Measurements from ENCODE around the gene HRH3. TPM values are rescaled to one million over a fixed set of nuclear protein-coding genes. Genes with fewer than 3 reads are reported as not detected.

HRH3 gene
- total and polyA plus RNA-seq, 9 donors: not detected

GRCh38 chr20:62231292-62231691 is 11.2 kb upstream of the HRH3 start:
- Histone ChIP-seq H3K4me3 (no peak overlapping the region), H3K36me3 (no peaks in the 10 kb centered on the region), H3K27me3 (no peaks in the 10 kb centered on the region), H3K9me3 (no peaks in the 10 kb centered on the region), H3K4me1 (ENCODE audit: insufficient read depth) (no peaks in the 10 kb centered on the region), H3K27ac (no peak overlapping the region)
- WGBS, 3 donors: 88 to 93% (median 90%) methylated on average over 6 of the region's 6 CpGs
- intact Hi-C loops (cut with DNase I): no loop called here
- no peak for TF ChIP-seq CTCF (IDR thresholded peaks at IDR 0.05)
- no peak for TF ChIP-seq EP300 (IDR thresholded peaks at IDR 0.05)
- TF ChIP-seq POLR2A (IDR thresholded peaks at IDR 0.05): no peak
- no peak for DNase-seq

- H3K27ac ChIP-seq: no peak overlapping the region
- H3K4me3 ChIP-seq: no peak overlapping the region
- H3K4me1 ChIP-seq (ENCODE audit: insufficient read depth): no peaks in the 10 kb centered on the region
- TF ChIP-seq CTCF (IDR thresholded peaks at IDR 0.05) (no peak), POLR2A (IDR thresholded peaks at IDR 0.05) (no peak), EP300 (IDR thresholded peaks at IDR 0.05) (no peak)
- DNase-seq: no peak
- intact Hi-C loops (cut with DNase I): no loop called here
- no peaks in the 10 kb centered on the region for H3K27me3 ChIP-seq
- H3K36me3 ChIP-seq: no peaks in the 10 kb centered on the region
- no peaks in the 10 kb centered on the region for H3K9me3 ChIP-seq
- WGBS, 3 donors: 78 to 84% (median 80%) methylated on average over 10 of the region's 10 CpGs
These were observed 10.6 kb upstream of the HRH3 start for GRCh38 chr20:62230696-62231095.

GRCh38 chr20:62230276-62230675 is 10.2 kb upstream of the HRH3 start:
- Histone ChIP-seq H3K36me3 (no peaks in the 10 kb centered on the region), H3K4me3 (no peak overlapping the region), H3K27ac (no peak overlapping the region), H3K4me1 (ENCODE audit: insufficient read depth) (no peaks in the 10 kb centered on the region), H3K9me3 (no peaks in the 10 kb centered on the region), H3K27me3 (no peaks in the 10 kb centered on the region)
- intact Hi-C loops (cut with DNase I): no loop called here
- 88 to 91% (median 89%) methylated on average over 2 of the region's 2 CpGs for WGBS, 3 donors
- no peak for DNase-seq
- TF ChIP-seq EP300 (IDR thresholded peaks at IDR 0.05) (no peak), POLR2A (IDR thresholded peaks at IDR 0.05) (no peak), CTCF (IDR thresholded peaks at IDR 0.05) (no peak)

GRCh38 chr20:62229667-62230066 is 9.6 kb upstream of the HRH3 start:
- intact Hi-C loops (cut with DNase I): no loop called here
- no peak overlapping the region for H3K27ac ChIP-seq
- 61 to 69% (median 67%) methylated on average over 4 of the region's 4 CpGs for WGBS, 3 donors
- no peak overlapping the region for H3K4me3 ChIP-seq
- H3K27me3 ChIP-seq: no peaks in the 10 kb centered on the region
- no peak for DNase-seq
- H3K4me1 ChIP-seq (ENCODE audit: insufficient read depth): no peaks in the 10 kb centered on the region
- no peaks in the 10 kb centered on the region for H3K36me3 ChIP-seq
- no peaks in the 10 kb centered on the region for H3K9me3 ChIP-seq
- no peak for TF ChIP-seq EP300 (IDR thresholded peaks at IDR 0.05)

GRCh38 chr20:62228982-62229545 is 9.0 kb upstream of the HRH3 start:
- no peak for DNase-seq
- TF ChIP-seq EP300 (IDR thresholded peaks at IDR 0.05) (no peak), POLR2A (IDR thresholded peaks at IDR 0.05) (no peak), CTCF (IDR thresholded peaks at IDR 0.05) (no peak)
- Histone ChIP-seq H3K9me3 (no peaks in the 10 kb centered on the region), H3K27me3 (no peaks in the 10 kb centered on the region), H3K36me3 (no peaks in the 10 kb centered on the region), H3K27ac (no peak overlapping the region), H3K4me1 (ENCODE audit: insufficient read depth) (no peaks in the 10 kb centered on the region), H3K4me3 (no peak overlapping the region)
- intact Hi-C loops (cut with DNase I): no loop called here
- 67 to 80% (median 70%) methylated on average over 7 of the region's 7 CpGs for WGBS, 3 donors

All from ovary (tissue), 9 donors.